NCI-H1105 (cell line): Measurements from ENCODE around the gene ZSCAN18.

Experiments used
- DNase-seq: peaks from one replicate; lab custom pipeline; 2025; lab: John Stamatoyannopoulos, UW

Gene ZSCAN18

GRCh38 chr19:58044886-58045285 lies 53.1 kb downstream of the ZSCAN18 start:
- DNase-seq = no peak

DNA sequence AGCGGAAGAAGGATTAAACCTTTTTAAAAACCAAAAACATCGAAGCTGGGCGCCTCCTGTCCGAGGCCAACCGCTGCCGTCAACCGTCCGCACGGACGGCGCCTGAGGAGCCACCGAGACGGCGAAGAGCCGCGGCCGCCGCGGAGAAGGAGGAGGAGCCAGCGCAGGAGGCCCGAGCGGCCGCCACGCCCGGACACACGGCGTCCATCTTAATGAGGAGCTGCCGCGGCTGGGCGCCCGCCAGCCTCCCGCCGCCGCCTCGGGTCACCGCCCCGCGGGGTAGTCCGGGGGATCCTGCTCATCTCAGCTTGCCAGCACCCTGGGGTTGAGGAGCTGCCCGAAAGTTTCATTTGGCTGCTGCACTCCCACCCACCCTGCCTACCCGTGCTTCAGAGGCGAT lies 53.6 kb downstream of the ZSCAN18 start:
- DNase-seq = no peak

DNA sequence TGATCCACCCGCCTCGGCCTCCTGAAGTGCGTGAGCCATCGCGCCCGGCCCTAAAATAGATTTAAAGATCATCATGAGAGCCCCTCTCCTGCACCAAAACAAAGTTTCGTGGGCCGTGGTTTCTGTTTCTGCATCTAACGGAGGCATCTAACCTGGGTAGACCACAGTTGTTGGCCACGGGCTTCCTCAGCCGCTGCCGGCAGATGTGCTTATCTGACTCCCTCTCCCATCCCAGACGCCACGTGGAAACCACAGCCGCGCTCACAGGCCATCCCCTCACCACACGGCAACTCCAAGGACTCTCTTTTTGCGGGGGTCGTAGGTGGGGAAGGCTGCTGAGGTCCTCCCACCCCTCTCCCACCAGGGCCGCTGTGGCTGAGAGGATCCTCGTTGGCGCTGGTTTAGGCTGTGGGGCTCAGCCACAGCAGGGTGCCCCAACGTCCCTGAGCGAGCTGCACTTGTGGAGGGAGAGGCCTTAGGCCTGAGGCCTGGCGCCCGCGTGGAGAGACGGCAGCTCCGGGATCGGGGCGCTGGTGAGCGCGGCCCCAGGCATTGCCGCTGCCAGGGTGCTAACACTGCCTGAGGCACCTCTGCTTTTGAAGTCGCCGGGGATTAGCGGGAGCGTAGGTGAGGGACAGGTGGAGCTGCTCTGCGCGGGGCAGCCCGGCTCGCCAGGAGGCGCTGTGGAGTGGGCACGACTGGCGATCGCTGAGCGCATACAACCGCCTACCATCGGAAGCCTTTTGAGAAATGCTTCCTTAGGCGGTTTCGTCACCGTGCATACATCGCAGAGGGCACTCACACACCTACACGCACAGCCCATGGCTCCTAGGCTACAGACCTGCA lies 55.3 kb downstream of the ZSCAN18 start:
- no peak for DNase-seq

- no peak for DNase-seq
Observed at GRCh38 chr19:58040751-58041525, 57.1 kb downstream of the ZSCAN18 start.

DNA sequence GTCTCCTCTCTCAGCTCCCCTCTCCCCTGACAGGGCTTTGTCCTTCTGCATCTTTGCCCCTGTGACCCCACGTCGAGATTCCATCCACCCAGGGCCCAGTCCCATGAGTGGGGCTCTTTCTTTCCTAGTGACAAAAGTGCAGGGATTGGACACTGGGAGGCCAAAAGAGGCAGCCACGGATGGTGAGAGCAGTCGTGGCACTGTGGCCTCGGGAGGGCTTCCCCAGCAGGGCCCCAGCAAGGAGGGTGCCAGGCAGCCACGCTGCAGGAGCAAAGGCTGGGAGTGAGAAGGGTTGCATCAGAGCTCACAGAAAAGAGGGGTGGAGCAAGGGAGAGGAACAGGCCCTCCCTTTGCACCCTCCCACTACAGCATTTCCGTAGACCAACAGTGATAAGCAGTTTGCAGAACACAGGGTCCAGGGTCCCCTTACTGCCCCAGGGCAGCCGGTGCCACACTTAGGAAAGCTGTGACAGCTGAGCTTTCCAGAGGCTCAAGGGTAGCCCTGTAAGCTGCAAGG lies 59.3 kb downstream of the ZSCAN18 start:
- DNase-seq = no peak

DNA sequence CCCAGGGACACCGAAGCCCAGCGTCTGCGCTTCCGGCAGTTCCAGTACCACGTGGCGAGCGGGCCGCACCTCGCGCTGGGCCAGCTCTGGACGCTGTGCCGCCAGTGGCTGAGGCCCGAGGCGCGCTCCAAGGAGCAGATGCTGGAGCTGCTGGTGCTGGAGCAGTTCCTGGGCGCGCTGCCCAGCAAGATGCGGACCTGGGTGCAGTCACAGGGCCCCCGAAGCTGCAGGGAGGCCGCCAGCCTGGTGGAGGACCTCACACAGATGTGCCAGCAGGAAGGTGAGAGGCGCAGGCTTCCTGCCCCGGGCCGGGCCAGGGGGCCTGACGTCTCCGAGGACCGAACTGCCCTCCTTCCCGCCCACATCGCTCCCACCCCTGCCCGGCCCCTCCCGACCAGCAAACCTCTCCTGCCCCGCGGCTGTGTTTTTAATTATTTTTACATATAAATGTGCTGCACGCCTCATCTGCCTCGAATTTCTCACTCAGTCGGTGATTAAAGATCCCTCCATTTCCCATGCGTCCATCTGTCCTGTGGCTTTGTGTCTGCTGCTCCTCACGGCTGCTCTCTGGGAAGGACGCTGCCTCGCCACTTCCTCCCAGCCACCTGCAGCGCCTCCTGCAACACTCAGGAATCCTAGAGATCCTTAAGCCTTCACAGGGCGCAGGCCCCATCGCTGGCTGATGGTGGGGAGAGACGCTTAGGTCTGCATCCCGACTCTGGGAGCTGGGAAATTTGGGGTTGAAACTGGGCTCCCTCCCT lies 59.9 kb downstream of the ZSCAN18 start:
- DNase-seq = no peak

DNA sequence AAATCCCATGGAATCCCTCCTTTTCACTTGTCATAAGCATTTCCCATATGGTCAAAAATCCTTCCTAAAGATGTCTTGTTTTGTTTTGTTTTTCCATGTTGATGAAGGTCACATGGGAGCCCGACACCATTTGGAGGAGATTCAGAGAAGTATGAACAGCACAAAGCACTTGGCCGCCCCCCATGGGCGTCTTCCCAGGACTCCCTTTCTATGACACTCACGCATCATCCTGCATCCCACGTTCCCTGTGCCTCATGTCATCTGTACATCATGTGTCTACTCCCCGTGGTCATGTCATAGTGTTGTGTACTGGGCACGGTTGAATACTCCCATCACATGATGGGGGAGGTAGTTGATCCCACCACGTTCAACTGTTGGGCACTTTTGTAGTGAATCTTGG lies 62.2 kb downstream of the ZSCAN18 start:
- no peak for DNase-seq

DNA sequence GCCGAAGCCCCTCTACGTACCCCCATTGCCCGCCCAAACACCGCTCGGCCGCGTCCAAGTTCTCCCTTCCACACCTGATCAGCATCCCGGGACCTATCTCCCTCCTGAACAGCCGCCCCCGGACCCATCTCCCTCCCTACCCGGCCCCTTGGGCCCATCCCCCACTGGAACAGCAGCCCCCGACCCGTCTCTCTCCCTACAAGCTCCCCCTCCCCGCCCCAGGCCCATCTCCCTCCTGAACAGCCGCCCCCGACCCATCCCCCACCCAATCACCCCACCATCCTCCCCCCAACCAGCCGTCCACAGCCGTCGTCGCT lies 63.6 kb downstream of the ZSCAN18 start:
- DNase-seq = no peak
